ENCODE measurements around the gene FRMD4A. TPM values are rescaled to one million over a fixed set of nuclear protein-coding genes. Genes with fewer than 3 reads are reported as not detected.

FRMD4A gene
- total and polyA plus RNA-seq, 12 donors, result 9.1 to 29.6 (median 14.6) TPM

DNA sequence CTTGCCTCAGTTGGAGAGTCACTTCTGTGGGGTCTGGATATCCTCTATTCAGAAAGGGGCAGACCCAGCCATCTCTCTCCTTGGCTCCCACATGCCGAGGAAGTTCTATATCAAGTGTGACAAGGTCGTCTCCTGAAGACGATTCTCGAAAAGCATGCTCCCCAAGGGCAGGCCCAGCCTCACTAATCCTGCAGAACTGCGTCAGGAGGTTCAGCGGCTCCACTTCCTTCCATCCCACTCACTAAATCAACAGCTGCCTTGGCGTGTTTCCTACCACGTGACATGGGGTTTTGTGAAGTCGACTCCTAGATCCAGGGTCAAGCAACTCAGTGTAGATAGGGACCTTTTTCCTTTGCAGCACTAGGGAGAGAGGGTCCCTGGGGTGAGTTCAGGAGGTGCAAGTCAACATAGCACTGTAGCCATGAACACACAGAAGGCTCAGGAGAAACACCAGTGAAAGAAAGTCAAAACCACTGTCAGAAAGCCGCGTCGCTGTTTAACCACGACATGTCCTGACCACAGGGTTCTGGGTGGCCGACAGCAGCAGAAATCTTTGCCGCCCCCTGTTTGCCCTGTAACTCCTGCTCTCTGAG, 587.5 kb downstream of the FRMD4A start:
- Histone ChIP-seq H3K4me1 (replicated peaks in 1 of 2) (no peaks in the 10 kb centered on the region), H3K36me3 (replicated peaks in 1 of 2) (no peaks in the 10 kb centered on the region), H3K4me3 (no peak overlapping the region), H3K9me3 (replicated peaks in 1 of 3) (no peaks in the 10 kb centered on the region), H3K27me3 (no peaks in the 10 kb centered on the region), H3K27ac (no peak overlapping the region)
- intact Hi-C loops (cut with DNase I), result no loop called here
- WGBS, 4 donors, result 36 to 73% (median 50%) methylated on average over 13 to 15 of the region's 15 CpGs
- TF ChIP-seq POLR2A (IDR thresholded peaks at IDR 0.05), result no peak
- TF ChIP-seq, protein P1, sequence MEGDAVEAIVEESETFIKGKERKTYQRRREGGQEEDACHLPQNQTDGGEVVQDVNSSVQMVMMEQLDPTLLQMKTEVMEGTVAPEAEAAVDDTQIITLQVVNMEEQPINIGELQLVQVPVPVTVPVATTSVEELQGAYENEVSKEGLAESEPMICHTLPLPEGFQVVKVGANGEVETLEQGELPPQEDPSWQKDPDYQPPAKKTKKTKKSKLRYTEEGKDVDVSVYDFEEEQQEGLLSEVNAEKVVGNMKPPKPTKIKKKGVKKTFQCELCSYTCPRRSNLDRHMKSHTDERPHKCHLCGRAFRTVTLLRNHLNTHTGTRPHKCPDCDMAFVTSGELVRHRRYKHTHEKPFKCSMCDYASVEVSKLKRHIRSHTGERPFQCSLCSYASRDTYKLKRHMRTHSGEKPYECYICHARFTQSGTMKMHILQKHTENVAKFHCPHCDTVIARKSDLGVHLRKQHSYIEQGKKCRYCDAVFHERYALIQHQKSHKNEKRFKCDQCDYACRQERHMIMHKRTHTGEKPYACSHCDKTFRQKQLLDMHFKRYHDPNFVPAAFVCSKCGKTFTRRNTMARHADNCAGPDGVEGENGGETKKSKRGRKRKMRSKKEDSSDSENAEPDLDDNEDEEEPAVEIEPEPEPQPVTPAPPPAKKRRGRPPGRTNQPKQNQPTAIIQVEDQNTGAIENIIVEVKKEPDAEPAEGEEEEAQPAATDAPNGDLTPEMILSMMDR (IDR thresholded peaks at IDR 0.05), result no peak
- peak in 6 of 7 donors; percentile 18 to 63 (median 33) for DNase-seq

GRCh38 chr10:13741438-13741837, 589.3 kb downstream of the FRMD4A start:
- no peak overlapping the region for H3K27ac ChIP-seq
- 90 to 94% (median 92%) methylated on average over 5 of the region's 5 CpGs for WGBS, 4 donors
- no peak overlapping the region for H3K4me3 ChIP-seq
- peak in 1 of 7 donors; percentile 23 for DNase-seq
- no peak for TF ChIP-seq POLR2A (IDR thresholded peaks at IDR 0.05)
- TF ChIP-seq, protein P1 (IDR thresholded peaks at IDR 0.05), result no peak
- no peaks in the 10 kb centered on the region for H3K27me3 ChIP-seq
- intact Hi-C loops (cut with DNase I), result no loop called here
- no peaks in the 10 kb centered on the region for H3K9me3 ChIP-seq (replicated peaks in 1 of 3)
- H3K36me3 ChIP-seq (replicated peaks in 1 of 2), result peaks cover 0 to 5% of the 10 kb centered on the region in 2 donors
- H3K4me1 ChIP-seq (replicated peaks in 1 of 2), result no peaks in the 10 kb centered on the region

GRCh38 chr10:13740461-13740860, 590.3 kb downstream of the FRMD4A start:
- H3K4me1 ChIP-seq (replicated peaks in 1 of 2), result no peaks in the 10 kb centered on the region
- intact Hi-C loops (cut with DNase I), result no loop called here
- H3K27me3 ChIP-seq, result no peaks in the 10 kb centered on the region
- WGBS, 4 donors, result 53 to 84% (median 73%) methylated on average over 4 of the region's 4 CpGs
- peak in 1 of 7 donors; percentile 2 for DNase-seq
- no peak overlapping the region for H3K4me3 ChIP-seq
- H3K36me3 ChIP-seq (replicated peaks in 1 of 2), result peaks cover 0 to 5% of the 10 kb centered on the region in 2 donors
- no peaks in the 10 kb centered on the region for H3K9me3 ChIP-seq (replicated peaks in 1 of 3)
- no peak overlapping the region for H3K27ac ChIP-seq
- TF ChIP-seq POLR2A (IDR thresholded peaks at IDR 0.05), result no peak

DNA sequence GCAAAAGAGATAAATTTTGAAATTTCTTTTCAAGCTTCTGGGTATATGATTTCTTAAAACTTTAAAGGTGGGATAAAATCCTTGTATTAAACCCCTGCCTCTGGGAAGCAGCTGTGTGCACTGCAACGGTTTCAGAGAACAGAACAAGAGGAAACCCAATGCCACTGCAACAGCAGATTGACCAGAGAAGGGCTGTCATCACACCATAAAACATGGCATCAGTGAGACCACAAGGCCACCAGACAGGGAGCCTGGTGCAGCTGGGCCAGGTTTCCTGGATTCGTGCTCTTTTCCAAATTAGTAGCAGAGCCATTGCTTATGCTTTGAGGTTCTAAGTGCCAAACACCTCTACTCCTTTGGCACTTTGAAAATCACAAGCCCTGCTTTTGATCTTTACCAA, 591.5 kb downstream of the FRMD4A start:
- H3K27ac ChIP-seq, result no peak overlapping the region
- H3K4me1 ChIP-seq (replicated peaks in 1 of 2), result no peaks in the 10 kb centered on the region
- no peaks in the 10 kb centered on the region for H3K9me3 ChIP-seq (replicated peaks in 1 of 3)
- intact Hi-C loops (cut with DNase I), result no loop called here
- H3K36me3 ChIP-seq (replicated peaks in 1 of 2), result peaks cover 0 to 5% of the 10 kb centered on the region in 2 donors
- peak in 1 of 7 donors; percentile 7 for DNase-seq
- 41 to 69% (median 58%) methylated on average over 2 of the region's 2 CpGs for WGBS, 4 donors
- H3K4me3 ChIP-seq, result no peak overlapping the region
- H3K27me3 ChIP-seq, result no peaks in the 10 kb centered on the region
- TF ChIP-seq, protein P1 (IDR thresholded peaks at IDR 0.05), result no peak
- no peak for TF ChIP-seq POLR2A (IDR thresholded peaks at IDR 0.05)

DNA sequence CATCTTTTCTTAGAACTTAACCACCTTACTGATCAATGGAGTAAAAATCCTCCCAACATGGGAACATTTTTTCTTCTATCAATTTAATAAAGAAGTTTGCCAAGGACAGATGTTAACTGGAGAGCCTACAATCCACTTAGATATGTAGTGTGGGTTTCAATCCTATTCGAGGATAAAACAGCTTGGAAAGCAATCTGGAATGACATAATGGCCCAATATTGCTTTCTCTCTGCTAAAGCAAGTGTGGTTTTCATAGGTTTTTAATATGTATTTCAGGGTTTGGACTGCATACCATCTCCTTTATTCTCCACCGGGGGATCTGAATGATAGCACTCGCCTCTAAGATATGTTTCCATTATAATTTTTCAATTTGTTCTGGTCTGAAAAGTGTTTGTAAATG, 594.2 kb downstream of the FRMD4A start:
- TF ChIP-seq, protein P1 (IDR thresholded peaks at IDR 0.05), result no peak
- TF ChIP-seq POLR2A (IDR thresholded peaks at IDR 0.05), result no peak

More for the DNA sequence above, 594.2 kb downstream of the FRMD4A start:
- H3K9me3 ChIP-seq (replicated peaks in 1 of 3), result no peaks in the 10 kb centered on the region
- no peak overlapping the region for H3K4me3 ChIP-seq
- no peak overlapping the region for H3K27ac ChIP-seq
- intact Hi-C loops (cut with DNase I), result no loop called here
- WGBS, 4 donors, result 72 to 88% (median 79%) methylated on average over 3 of the region's 3 CpGs
- no peaks in the 10 kb centered on the region for H3K27me3 ChIP-seq
- no peaks in the 10 kb centered on the region for H3K4me1 ChIP-seq (replicated peaks in 1 of 2)
- no peak for DNase-seq
- peaks cover 0 to 5% of the 10 kb centered on the region in 2 donors for H3K36me3 ChIP-seq (replicated peaks in 1 of 2)
